ENCODE measurements around the gene MKNK2.

DNA sequence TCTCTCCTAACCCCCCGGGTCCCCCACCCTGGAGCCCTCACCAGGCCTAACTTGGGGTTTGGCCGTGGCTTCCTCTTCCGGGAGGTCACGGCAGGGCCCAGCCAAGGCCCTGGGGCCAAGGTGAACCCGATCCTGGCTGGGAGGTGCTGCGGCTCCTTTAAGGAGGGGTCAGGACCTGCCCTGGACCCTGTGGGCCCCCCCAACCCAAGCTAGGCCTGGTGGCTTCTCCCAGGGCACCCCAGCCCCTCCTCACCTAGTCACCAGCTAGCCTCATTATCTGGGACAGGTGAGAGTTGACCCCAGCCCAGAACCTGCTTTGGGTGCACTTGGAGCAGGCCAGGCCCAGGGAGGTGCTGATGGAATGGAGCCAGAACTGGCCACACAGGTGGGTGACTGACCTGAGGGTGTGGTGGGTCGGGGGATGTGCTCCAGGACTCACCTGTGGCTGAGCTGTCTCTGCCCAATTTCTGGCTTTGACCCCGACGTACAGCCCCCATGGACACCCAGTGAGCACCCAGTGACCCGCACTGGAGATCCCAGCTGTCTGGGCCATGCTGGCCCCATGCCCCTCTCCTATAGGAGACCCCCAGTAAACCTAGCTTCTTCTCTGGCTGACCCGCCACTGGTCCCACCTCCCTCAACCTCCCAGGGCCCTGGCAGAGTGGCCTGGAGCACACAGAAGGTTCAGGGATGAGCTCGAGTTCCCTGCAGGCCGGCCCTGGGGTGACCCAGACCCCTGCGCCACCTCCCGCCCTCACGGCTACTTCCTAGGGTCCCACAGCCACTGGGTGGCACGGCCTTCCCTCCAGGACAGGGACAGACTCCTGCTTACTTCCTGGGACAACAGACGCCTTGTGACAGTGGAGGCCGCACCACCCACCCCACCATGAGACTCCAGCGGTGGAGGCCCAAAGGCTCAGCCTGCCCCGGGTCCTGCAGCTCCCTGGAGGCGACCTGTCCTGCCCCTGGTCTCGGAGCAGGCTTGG is 6.7 kb upstream of the MKNK2 start:
- TF ChIP-seq EZH2 (IDR thresholded peaks at IDR 0.05; ENCODE audit: borderline replicate concordance, insufficient read depth, low read length, poor library complexity, severe bottlenecking) (no peak), EP300 (conservative IDR thresholded peaks at IDR 0.05; ENCODE audit: poor library complexity, severe bottlenecking) (no peak)
